ENCODE results near the gene SEC22C. TPM values are rescaled to one million over a fixed set of nuclear protein-coding genes. Genes with fewer than 3 reads are reported as not detected.
A peak's percentile ranks its signal among the peaks of the same experiment; 100 is the strongest.

The SEC22C gene
- total RNA-seq, 1 donor from 2014 or later, result 39.6 TPM

DNA sequence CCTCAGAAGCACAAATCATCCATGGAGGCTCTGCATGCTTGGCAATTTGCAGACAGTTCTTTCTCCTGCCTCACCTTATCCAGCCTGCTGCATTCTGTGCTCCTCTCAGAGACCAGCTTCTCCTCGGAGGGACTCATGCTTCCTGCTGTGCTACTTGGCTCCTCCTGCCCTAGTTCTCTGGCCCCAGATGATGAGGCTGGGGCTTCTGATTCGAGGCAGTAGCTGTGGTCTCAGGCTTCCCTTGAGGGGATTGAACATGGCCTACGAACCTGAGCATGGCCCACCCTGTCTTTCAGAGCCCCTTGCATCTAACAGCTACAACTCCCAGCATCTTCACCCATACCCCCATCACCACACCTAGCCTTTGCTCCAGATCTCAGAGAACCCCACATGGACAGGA lies 72.7 kb downstream of the SEC22C start:
- no peak overlapping the region for H3K4me3 Mint-ChIP-seq
- H3K27me3 Mint-ChIP-seq, result peaks cover 2% of the 10 kb centered on the region
- no peaks in the 10 kb centered on the region for H3K9me3 Mint-ChIP-seq
- no peaks in the 10 kb centered on the region for H3K36me3 Mint-ChIP-seq (ENCODE audit: low read depth)
- H3K27ac Mint-ChIP-seq, result no peak overlapping the region
- DNase-seq, result no peak
- intact Hi-C loops (cut with micrococcal nuclease), result no loop called here
- H3K4me1 Mint-ChIP-seq, result peaks cover 28% of the 10 kb centered on the region

DNA sequence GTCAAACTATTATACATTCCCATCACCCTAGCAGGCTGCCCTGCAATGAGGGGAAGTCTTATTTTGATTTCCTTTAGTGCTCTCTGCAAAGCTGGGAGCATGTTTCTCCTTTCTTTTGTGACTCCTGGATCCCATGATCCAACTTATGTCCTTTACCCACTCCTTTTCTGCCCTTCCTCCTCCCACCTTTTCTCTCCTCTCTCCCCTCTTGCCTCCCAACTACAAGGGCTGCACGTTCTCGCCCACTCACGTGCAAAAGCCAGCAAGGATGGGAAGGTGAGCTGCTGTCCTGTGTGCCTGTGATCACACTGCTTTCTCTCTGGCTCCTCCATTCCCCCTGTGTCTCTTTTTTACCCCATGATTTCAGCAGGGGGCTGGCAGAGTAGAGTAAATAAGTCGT lies 73.2 kb downstream of the SEC22C start:
- intact Hi-C loops (cut with micrococcal nuclease), result no loop called here
- Mint-ChIP-seq H3K36me3 (ENCODE audit: low read depth) (no peaks in the 10 kb centered on the region), H3K9me3 (no peaks in the 10 kb centered on the region), H3K4me1 (peaks cover 28% of the 10 kb centered on the region), H3K27me3 (peaks cover 6% of the 10 kb centered on the region), H3K27ac (no peak overlapping the region), H3K4me3 (no peak overlapping the region)
- no peak for DNase-seq

DNA sequence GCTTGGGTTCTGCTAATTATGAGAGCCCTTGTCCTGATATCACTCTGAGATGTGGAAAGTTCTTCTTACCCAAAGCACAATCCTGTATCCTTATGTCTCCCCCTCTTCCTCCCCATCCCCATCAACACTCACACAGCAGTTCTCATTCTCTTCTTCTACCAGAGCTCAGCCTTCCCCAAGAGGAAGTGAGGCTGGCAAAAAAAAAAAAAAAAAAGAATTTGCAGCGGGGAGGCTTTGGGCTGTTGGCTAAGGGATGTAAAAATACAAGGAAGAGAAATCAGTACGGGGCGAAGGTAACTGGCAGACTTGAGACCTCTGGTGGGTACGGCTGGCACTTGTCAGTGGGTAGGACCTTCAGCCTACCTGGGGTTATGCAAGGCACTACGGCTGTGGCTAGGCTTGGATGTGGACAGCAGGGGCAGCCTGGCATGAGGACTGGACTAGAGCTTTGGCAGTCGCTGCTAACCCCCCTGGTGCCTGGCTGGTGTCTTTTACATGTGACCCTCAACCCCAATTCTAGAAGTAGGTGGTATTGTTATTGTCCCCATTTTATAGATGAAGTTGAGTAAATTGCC lies 73.9 kb downstream of the SEC22C start:
- no peak overlapping the region for H3K27ac Mint-ChIP-seq

DNA sequence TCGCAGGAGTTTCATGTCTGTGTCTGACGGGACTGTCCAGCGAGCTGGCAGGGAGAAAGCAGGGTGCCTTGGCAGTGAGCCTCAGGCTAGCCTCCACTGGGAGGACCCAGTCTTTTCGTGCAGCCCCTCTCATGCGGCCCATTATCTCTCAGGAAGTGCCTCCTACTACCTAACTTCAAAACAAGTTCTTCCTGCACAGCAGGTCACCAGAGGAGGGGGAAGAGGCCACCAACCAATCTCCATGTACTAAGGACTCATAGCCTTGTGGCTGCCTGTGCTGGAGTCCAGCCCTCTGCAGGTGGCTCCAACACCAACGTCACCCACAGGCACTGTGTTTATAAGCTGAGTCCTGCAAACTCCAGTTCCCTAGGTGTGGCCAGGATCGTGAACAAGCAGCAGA lies 74.5 kb downstream of the SEC22C start:
- no peak for DNase-seq
- peaks cover 35% of the 10 kb centered on the region for H3K4me1 Mint-ChIP-seq
- H3K4me3 Mint-ChIP-seq, result no peak overlapping the region
- no peak overlapping the region for H3K27ac Mint-ChIP-seq
- peaks cover 13% of the 10 kb centered on the region for H3K27me3 Mint-ChIP-seq
- no peaks in the 10 kb centered on the region for H3K36me3 Mint-ChIP-seq (ENCODE audit: low read depth)
- no peaks in the 10 kb centered on the region for H3K9me3 Mint-ChIP-seq
- intact Hi-C loops (cut with micrococcal nuclease), result no loop called here

More for the DNA sequence above, 73.9 kb downstream of the SEC22C start:
- Mint-ChIP-seq H3K36me3 (ENCODE audit: low read depth) (no peaks in the 10 kb centered on the region), H3K4me3 (no peak overlapping the region), H3K27me3 (peaks cover 12% of the 10 kb centered on the region), H3K4me1 (peaks cover 34% of the 10 kb centered on the region), H3K9me3 (no peaks in the 10 kb centered on the region)
- DNase-seq, result no peak
- intact Hi-C loops (cut with micrococcal nuclease), result no loop called here

DNA sequence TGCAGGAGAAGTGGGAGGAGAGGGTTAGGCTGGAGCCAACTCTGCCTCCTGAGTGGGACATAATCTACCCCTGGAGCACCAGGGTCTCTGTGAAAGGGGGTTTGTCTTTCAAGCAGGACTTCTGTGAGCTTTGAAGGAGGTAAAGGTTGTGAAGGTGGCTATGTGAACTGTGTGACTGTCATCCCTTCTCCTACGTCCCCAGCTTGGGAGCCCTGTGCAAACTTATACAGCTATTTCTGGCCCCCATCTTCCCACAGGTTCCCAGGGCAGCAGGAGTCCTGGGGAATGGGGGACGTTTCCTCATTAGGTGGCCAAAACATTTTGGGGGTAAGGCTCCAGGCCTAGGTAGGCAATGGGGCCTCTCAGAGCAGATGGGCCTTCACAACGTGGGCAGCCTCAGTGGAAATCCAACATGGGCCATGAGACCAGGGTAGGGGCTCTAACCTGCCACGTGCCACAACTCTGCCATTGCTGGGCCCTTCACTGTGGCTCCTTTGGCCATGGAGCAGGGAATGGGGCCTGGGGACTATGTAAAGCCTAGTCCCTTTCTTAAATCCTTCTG lies 75.8 kb downstream of the SEC22C start:
- intact Hi-C loops (cut with micrococcal nuclease), result no loop called here

DNA sequence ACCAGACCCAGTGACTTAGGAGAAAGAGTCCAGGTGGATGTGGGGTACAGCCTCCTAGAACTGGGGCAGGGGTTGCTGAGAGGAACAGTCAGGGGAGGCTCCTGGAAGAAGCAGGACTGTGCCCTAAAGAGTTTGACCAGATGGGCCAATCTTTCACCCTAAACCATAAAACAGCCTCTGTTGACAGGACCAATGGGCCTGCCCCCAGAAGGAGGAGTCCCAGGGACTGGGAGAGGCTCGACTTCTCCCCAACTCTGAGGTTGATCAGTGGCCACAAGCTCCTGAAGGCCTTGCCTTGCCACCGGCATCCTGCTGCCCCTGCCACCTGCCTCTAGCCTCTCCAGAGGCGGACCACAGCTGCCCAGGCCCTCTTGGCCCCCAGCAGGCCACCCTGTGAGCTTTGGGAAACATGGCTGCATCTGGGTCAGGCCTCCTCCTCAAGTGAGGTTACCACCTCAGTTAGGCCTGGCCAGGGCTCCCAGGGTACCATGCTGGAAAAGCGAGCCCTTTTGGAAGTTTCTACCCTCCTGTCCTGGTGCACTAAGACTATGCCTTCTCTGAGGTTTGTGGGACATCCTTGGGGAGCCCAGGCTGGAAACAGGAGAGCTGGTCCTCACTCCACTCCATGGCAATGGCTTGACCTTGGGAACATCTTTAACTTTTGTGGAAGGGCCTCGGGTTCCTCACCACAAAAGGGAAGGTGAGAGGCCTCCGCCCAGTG lies 76.5 kb downstream of the SEC22C start:
- DNase-seq, result no peak
- Mint-ChIP-seq H3K27me3 (peaks cover 28% of the 10 kb centered on the region), H3K4me3 (no peak overlapping the region), H3K4me1 (peaks cover 30% of the 10 kb centered on the region), H3K9me3 (no peaks in the 10 kb centered on the region), H3K36me3 (ENCODE audit: low read depth) (no peaks in the 10 kb centered on the region), H3K27ac (no peak overlapping the region)
- intact Hi-C loops (cut with micrococcal nuclease), result no loop called here

More for the DNA sequence above, 75.8 kb downstream of the SEC22C start:
- Mint-ChIP-seq H3K27ac (no peak overlapping the region), H3K4me3 (no peak overlapping the region), H3K9me3 (no peaks in the 10 kb centered on the region), H3K36me3 (ENCODE audit: low read depth) (no peaks in the 10 kb centered on the region), H3K4me1 (peaks cover 34% of the 10 kb centered on the region), H3K27me3 (peaks cover 22% of the 10 kb centered on the region)
- DNase-seq, result no peak

DNA sequence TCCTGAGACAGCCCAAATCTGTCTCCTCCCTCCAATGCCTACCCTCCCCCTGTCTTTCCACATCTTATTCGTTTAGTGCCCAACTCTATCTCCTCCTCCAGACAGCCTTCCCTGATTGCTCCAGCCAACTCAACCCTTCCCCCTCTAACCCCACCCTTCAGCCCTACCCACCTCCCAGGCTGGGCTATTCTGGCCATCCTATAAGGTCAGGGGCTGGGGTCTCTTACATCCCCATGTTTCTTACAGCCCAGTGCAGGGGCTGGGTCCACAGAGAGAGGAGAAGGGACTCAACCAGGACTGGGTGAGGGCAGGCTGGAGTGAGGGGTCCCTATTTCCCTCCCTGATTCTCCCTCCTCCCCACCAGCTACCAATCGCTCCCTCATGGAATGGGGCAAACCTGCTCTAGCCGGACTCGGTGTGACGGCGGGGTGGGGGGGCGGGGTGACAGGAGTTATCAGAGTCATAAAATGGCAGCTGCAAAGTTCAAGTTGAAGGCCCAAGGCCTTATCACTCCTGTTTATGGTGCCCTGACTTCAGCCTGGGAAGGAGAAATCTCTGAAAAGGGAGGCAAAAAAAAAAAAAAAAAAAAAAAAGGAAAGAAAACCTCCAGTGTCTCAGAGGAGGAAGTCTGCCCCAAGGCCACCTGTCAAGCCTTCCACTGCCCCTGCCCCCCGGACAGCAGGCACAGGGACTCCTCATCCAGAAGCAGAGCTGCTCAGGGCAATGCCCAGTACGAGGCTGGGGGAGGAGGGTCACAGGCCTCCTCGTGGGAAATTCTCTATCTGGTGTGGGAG lies 77.2 kb downstream of the SEC22C start:
- H3K27me3 Mint-ChIP-seq, result peaks cover 34% of the 10 kb centered on the region
- intact Hi-C loops (cut with micrococcal nuclease), result loop anchor here (5.0 kb wide), 1 partner anchor 98 kb away; the partner anchor contains the start of gene NKTR
- H3K27ac Mint-ChIP-seq, result no peak overlapping the region
- H3K4me3 Mint-ChIP-seq, result no peak overlapping the region
- peaks cover 30% of the 10 kb centered on the region for H3K4me1 Mint-ChIP-seq
- no peaks in the 10 kb centered on the region for H3K36me3 Mint-ChIP-seq (ENCODE audit: low read depth)
- no peaks in the 10 kb centered on the region for H3K9me3 Mint-ChIP-seq
- DNase-seq, result no peak

DNA sequence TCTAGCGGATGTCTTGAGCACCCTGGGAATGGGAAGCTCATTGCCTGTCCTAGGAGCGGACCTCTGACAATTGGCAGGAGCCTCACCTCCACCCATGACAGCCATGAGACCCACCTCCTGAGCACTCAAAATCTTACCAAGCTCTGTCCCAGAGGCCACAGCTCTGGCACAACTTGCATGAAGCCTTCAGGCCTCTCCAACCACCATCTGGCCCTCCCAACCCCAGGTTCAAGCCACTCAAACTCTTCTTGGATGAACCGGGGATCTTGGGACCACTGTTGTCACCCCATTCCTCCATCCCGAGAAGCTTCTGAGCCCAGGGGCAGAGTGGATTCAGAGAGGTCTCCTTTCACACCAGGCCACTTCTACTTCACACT lies 77.8 kb downstream of the SEC22C start:
- no peak overlapping the region for H3K27ac Mint-ChIP-seq
- DNase-seq, result no peak
- peak overlapping the region; percentile 26 for H3K4me3 Mint-ChIP-seq
- peaks cover 30% of the 10 kb centered on the region for H3K4me1 Mint-ChIP-seq
- H3K9me3 Mint-ChIP-seq, result no peaks in the 10 kb centered on the region
- intact Hi-C loops (cut with micrococcal nuclease), result loop anchor here (5.0 kb wide), 1 partner anchor 98 kb away; the partner anchor contains the start of gene NKTR
- H3K36me3 Mint-ChIP-seq (ENCODE audit: low read depth), result no peaks in the 10 kb centered on the region
- peaks cover 39% of the 10 kb centered on the region for H3K27me3 Mint-ChIP-seq

DNA sequence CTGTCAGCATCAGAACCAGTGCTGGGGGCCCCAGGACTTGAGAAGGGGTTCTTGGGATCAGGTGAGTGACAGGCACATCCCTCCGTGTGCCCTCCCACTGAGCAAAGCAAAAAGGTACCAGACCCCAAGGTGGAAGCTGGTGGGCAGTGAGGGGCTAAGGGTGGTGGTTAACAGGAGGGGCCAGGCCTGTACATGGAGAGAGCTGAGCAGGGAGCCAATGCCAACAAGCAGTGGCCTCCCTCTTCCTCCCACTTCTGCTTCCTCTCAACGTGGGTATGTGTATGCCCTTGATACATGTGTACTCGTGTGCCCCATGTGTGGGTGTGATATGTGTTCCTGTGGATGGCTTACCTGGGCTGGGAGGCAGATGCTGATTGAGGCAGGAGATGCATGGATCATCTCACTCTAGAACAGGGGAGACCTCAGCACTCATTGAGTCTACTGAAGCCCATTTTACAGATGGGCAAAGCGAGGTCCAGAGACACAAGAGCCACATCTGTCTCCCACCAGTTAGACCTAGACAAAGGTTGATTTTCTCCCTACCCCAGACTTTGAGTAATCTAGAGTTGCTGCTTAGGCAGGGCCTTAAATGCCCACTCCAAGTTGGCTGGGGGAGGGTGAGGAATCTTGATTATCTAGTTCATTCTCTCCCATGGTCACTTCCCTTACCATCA lies 78.4 kb downstream of the SEC22C start:
- no peak for DNase-seq
- H3K4me3 Mint-ChIP-seq, result peak overlapping the region; percentile 75
- no peaks in the 10 kb centered on the region for H3K36me3 Mint-ChIP-seq (ENCODE audit: low read depth)
- H3K9me3 Mint-ChIP-seq, result no peaks in the 10 kb centered on the region
- H3K27ac Mint-ChIP-seq, result no peak overlapping the region
- peaks cover 44% of the 10 kb centered on the region for H3K27me3 Mint-ChIP-seq
- peaks cover 28% of the 10 kb centered on the region for H3K4me1 Mint-ChIP-seq
- intact Hi-C loops (cut with micrococcal nuclease), result loop anchor here (5.0 kb wide), 1 partner anchor 99 kb away; the partner anchor contains the start of gene NKTR

DNA sequence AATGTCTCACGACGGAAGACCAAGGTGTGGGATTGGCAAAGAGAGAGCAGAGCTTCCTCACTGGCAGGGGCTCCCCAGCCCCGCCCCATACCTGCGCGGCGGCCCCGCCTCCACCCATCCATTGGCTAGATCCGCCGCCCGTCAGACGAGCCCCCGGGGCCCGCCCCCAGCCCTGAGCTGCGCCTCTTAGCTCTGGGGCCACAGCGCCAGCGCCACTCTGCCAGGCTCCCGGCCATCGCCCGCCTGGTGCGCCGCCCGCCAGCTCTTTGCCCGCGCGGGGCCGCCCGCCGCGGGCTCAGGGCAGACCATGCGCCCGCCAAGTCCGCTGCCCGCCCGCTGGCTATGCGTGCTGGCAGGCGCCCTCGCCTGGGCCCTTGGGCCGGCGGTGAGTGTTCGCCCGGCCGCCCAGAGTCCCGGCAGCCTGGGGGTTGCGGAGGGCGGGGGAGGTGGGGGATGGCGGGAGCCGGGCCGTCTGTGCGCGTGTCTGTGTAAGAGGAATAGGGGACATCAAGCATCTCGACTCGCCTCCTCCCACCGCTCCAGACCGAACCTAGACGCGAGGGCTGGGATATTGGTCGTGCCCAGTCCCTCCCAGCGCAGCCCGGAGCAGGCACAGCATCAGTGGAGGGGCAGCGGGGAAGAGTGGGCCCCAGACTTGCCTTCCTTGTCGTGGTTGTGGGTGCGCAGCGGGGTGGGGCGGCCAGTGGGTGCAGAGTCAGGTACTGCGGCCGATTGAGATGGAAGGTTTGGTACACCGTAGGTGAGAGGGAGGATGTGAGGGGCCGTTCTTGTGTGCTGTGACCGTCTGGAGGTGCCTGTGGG lies 79.1 kb downstream of the SEC22C start, which contains the start of gene VIPR1:
TSS of gene VIPR1 (plus strand) at position 215 of the 822 bp plus-strand sequence. CDS start at position 308, 93 bp downstream.
- Mint-ChIP-seq H3K36me3 (ENCODE audit: low read depth) (no peaks in the 10 kb centered on the region), H3K4me1 (peaks cover 24% of the 10 kb centered on the region), H3K9me3 (no peaks in the 10 kb centered on the region), H3K4me3 (peak within 1 kb of the TSS; percentile 93), H3K27ac (peak within 1 kb of the TSS; percentile 14), H3K27me3 (peaks cover 52% of the 10 kb centered on the region)
- peak; percentile 96 for DNase-seq
- intact Hi-C loops (cut with micrococcal nuclease), result loop anchor here (5.0 kb wide), 1 partner anchor 100 kb away; the partner anchor contains the start of gene NKTR

DNA sequence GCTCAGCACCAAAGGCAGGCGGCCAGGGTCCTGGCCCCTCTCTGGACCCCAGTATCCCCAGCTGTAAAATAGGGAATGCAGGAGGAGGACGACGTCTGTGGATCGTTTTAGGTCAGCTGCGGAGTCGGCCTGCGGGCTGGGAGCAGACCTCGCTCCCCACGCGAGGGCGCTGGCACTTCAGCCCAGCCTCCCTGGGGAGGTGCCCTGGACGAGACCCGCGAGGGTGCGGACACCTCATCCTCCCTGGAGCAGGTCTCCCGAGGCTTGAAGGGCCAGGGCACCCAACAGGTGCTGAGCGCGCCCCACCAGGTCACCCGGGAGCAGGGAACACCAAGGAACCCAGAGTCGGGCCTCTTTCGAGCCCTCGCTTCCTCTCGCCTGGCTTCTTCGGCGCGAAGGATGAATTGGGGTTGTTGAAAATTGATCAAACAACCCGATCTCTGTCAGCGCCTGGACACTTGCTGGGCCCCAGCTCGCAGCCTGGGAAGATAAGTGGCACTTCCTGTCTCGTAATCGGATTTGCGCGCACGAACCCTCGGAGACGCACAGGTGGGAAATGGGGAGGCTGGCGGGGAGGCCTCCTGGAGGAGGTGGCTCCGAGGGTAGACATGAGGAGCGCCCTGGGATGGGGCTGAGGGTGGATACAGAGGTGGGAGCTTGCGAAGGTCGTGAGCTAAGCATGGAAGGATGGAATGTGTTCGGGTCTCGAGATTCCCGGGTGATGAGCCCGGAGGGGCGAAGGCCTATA lies 79.9 kb downstream of the SEC22C start:
- intact Hi-C loops (cut with micrococcal nuclease), result loop anchor here (1.0 to 5.0 kb wide), 2 partner anchors 38 to 100 kb away; partner anchors contain the start of gene NKTR
- Mint-ChIP-seq H3K9me3 (no peaks in the 10 kb centered on the region), H3K27me3 (peaks cover 56% of the 10 kb centered on the region), H3K27ac (peak overlapping the region; percentile 14), H3K4me3 (peak overlapping the region; percentile 93), H3K4me1 (peaks cover 17% of the 10 kb centered on the region), H3K36me3 (ENCODE audit: low read depth) (no peaks in the 10 kb centered on the region)
- peak; percentile 89 for DNase-seq

DNA sequence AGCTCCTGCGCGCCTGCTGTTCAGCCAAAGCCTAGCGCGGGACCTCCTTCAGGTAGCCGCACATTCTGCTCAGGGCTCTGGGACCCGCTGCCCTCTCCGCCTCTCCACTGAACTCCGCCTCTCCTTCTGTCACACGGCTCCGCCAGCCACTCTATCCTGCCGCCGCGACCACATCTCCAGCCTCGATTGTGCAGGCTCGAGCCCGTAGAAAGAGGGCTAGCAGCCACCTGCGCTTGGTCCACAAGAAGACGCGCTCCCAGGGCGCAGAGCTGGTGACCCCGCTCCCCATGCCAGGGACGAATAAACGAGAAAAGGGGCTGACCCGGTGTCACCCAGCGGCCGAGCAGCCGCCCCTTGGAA lies 80.5 kb downstream of the SEC22C start:
- Mint-ChIP-seq H3K27ac (no peak overlapping the region), H3K4me3 (peak overlapping the region; percentile 93), H3K36me3 (ENCODE audit: low read depth) (no peaks in the 10 kb centered on the region), H3K27me3 (peaks cover 59% of the 10 kb centered on the region), H3K9me3 (no peaks in the 10 kb centered on the region), H3K4me1 (peaks cover 17% of the 10 kb centered on the region)
- intact Hi-C loops (cut with micrococcal nuclease), result loop anchor here (1.0 to 5.0 kb wide), 2 partner anchors 39 to 101 kb away; partner anchors contain the start of gene NKTR
- no peak for DNase-seq

All from activated CD4-positive, alpha-beta T cell treated with anti-CD3 and anti-CD28 coated beads, Interleukin-2, amount 10 ng/mL, durations not matched to agents 24 days and 14 days (primary cell).